Keratinocyte (primary cell): ENCODE data around the gene MGAT4A.

Source experiments
- EZH2 ChIP-seq: IDR thresholded peaks from one replicate; pipeline ENCODE4 v1.6.1; 2012; ENCODE audit warnings: inconsistent platforms, mild to moderate bottlenecking, low read length, moderate library complexity
- TF ChIP-seq, protein P1 (sequence below), 3 experiments: IDR thresholded peaks in 1 of 3; conservative IDR thresholded peaks in 1 of 3; optimal IDR thresholded peaks in 1 of 3; 2 replicates in 2 of 3; 3 replicates in 1 of 3; pipeline versions ENCODE3 to v1.5.1; 2011; ENCODE audit warnings: low read length in 3 of 3, mild to moderate bottlenecking in 3 of 3, moderate library complexity in 2 of 3, control low read depth in 1 of 3, inconsistent platforms in 1 of 3; ENCODE audit not compliant: insufficient read depth in 2 of 3; ENCODE audit errors: extremely low read depth in 1 of 3

GRCh38 chr2:98720286-98720685 is 10.6 kb downstream of the MGAT4A start:
- TF ChIP-seq, protein P1, sequence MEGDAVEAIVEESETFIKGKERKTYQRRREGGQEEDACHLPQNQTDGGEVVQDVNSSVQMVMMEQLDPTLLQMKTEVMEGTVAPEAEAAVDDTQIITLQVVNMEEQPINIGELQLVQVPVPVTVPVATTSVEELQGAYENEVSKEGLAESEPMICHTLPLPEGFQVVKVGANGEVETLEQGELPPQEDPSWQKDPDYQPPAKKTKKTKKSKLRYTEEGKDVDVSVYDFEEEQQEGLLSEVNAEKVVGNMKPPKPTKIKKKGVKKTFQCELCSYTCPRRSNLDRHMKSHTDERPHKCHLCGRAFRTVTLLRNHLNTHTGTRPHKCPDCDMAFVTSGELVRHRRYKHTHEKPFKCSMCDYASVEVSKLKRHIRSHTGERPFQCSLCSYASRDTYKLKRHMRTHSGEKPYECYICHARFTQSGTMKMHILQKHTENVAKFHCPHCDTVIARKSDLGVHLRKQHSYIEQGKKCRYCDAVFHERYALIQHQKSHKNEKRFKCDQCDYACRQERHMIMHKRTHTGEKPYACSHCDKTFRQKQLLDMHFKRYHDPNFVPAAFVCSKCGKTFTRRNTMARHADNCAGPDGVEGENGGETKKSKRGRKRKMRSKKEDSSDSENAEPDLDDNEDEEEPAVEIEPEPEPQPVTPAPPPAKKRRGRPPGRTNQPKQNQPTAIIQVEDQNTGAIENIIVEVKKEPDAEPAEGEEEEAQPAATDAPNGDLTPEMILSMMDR (optimal IDR thresholded peaks at IDR 0.05 in 1 of 3, IDR thresholded peaks at IDR 0.05 in 1 of 3, conservative IDR thresholded peaks at IDR 0.05 in 1 of 3; ENCODE audit: extremely low read depth in 1 of 3, insufficient read depth in 2 of 3, low read length in 3 of 3) = no peak
- TF ChIP-seq EZH2 = no peak
